GM19035 (cell line): ENCODE data around the gene SLC30A2.
A peak's percentile ranks its signal among the peaks of the same experiment; 100 is the strongest.

Source experiments
- ATAC-seq: cut with Tn5 transposase; IDR thresholded peaks from one replicate; pipeline ENCODE4 v1.9.1; 2021; ENCODE audit not compliant: unreplicated experiment

Gene SLC30A2

GRCh38 chr1:25999041-25999800 is 46.7 kb downstream of the SLC30A2 start:
- ATAC-seq, result no peak

GRCh38 chr1:25997828-25998761 is 47.8 kb downstream of the SLC30A2 start, which contains the start of gene PAFAH2:
PAFAH2 (minus strand) TSS chr1:25998063; CDS start chr1:25990816, 7,247 bp downstream.
- peak; percentile 98 for ATAC-seq

DNA sequence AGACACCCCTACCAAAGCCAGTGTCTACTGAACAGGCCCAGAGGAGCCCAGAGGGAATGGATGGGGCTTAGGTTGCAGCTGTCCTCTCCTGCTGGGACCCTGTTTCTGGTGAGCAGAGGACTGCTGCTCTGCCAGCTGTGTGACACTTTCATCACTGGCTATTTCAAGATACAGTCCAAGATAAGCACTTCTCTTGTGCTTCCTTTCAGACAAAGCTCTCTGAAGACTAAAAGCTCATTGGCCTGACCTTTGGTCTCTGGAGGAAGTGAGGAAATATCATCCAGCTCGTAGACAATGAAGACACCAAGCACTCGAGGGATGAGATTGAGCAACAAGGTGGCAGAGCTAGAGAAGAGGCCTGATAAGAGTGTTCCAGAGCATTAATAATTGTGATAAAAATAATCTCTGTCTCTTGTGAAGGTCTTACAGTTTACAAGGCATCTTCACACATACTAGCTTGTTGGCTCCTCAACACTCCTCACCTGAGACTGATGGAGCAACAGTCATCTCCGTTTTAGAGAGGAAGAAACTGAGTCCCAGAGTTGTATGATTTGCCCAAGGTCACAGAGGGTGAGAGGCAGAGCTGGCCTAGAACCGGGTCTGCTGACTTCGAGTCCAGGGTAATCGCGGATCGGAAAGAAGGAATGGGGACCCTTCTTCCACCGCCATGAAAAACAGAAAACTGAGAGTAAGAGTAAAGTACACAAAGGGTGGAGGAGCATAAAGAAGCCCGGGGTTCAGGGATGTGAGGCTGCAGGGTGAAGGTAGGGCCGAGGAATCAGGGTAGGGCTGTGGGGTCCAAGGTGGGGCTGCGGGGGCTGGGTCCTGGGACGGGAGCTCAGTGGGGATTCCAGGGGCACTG is 48.7 kb downstream of the SLC30A2 start:
- ATAC-seq, result no peak

DNA sequence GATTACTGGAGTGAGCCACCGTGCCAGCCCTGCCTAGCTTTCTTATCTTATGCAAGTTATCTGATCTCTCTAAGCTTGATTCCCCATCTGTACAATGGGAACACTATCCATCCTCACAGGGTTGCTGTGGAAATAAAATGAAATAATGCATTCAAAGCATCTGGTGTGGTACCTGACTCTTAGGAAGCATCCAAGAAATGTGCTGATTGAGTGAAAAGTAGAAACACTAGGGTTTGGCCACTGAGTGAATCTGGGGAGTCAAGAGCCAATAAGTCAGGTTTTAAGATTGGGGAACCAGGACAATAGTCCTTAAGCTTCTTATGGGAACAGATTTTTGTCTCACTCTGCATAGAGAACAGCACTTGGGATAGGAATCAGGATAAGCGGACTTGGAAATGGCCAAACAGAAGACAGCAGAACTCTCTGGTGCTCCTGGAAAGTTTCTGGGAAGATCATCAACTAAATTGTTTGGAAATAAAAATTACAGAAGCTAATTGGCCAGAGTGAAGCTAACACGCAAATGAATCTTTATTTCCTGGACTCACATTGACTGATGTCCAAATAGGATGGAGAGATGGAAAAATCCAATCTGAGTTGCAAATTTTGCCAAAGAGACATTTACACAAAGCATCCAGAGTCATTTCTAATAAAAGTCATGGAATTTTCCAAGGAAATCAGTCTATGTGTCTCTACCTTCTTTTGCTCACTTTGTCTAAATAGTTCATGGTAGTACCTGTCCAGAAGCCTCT is 51.3 kb downstream of the SLC30A2 start:
- ATAC-seq, result no peak

DNA sequence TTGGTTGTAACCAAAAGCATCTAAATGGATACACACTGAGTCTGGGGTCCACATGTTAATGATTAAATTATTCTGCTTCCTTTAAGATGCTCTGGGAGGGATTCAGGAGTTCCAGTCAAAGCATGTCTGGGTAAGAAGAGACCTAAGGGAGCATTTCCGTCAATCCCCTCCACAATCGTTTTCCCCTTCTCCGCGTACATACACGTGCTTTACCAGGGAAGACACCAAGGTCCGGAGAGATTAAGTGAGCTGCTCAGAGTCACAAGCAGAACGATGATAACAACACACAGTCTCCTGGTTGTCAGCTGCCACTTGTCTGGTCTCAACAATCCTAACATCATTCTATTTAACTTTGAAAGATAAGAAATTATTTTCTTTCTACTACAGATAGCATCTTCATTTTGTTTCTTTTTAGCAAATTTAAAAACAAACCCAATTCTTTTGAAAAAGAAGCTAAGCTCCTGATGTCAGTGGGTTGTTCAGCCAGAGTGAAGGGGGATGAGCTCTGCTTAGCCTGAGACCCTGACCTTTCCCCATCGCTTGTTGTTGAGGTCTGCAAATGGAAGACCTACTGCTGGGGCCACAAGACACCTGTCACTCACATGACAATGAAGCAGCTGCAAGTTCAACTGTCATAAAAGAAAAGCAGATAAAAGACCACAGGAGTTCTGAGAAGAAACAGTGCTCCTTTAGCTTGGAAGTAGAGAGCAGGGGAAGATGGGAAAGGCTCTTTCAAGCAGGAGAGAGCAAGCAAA is 52.5 kb downstream of the SLC30A2 start:
- no peak for ATAC-seq

GRCh38 chr1:25992689-25993171 is 53.2 kb downstream of the SLC30A2 start:
- ATAC-seq, result no peak

- ATAC-seq, result no peak
These were observed 53.8 kb downstream of the SLC30A2 start for GRCh38 chr1:25991937-25992688.

- ATAC-seq, result no peak
These were observed 55.1 kb downstream of the SLC30A2 start for GRCh38 chr1:25990702-25991395.

DNA sequence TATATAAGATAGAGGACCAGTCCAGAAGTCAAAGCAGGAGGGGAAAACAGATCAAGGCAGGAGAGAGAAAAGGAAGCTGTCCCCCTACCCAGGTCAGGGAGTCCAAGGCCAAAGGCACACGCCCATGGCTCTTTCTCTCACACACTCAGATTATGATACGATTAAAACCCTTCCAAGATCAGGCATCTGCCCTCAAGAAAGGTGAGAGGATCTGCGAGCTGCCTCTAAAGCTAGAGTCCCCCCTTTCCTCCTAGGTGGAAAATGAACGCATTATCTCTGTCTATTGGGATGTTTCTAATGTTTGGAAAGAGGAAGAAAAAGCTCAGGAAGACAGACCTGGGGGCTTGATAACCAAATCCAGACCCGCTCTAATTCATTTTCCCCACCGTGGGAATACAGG is 55.7 kb downstream of the SLC30A2 start:
- ATAC-seq, result no peak

DNA sequence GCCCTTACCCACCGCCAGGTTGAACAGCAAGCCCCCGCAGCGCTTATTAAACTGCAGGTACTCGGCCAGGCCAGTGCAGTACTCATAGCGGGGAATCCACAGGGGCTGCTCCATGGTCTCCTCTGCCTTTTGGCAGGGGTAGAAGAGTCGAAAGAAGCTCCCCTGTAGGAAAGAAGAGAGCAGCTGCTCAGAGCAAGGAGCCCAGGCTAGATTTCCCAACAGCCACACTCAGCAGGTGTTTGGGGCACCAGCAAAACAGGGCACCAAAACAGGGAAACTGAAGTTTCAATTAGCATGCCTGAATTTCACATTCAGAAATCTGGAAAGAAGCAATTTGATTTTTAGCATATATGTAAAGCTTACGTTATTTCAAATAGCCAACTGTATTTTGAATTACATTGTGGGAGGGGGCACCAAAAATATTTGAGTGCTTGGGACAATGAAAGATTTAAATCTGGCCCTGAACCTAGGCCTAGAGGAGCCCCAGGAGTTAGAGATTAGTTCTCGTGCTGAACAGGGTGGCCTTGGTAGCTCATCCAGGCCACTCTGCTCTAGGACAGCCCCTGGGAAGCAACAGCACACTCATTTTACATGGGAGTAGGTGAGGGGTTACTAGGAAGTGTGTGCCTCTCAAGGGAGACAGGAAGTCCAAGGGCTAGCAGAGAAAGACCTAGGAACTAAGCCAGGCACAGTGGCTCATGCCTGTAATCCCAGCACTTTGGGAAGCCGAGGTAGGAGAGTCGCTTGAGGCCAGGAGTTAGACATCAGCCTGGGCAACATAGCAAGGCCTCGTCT is 56.3 kb downstream of the SLC30A2 start:
- no peak for ATAC-seq

- ATAC-seq, result no peak
These were observed 58.0 kb downstream of the SLC30A2 start for GRCh38 chr1:25987951-25988350.
